K562 (cell line): Measurements from ENCODE around the gene DMD. TPM values are rescaled to one million over a fixed set of nuclear protein-coding genes. Genes with fewer than 3 reads are reported as not detected.

Source experiments
- CLOCK ChIP-seq: fragments of 250-450 bp; sonication (Bioruptor Pico); IDR thresholded peaks from 2 replicates; pipeline ENCODE4 v1.4.0; 2020; ENCODE audit warnings: mild to moderate bottlenecking, moderate library complexity, borderline replicate concordance
- CREBBP ChIP-seq: IDR thresholded peaks from one replicate; pipeline ENCODE4 v1.6.1; 2012; ENCODE audit warnings: low read depth, mild to moderate bottlenecking, control low read depth, inconsistent platforms, low read length
- ELK1 ChIP-seq: sonication (generic); formaldehyde crosslinking; IDR thresholded peaks from 2 replicates; pipeline ENCODE4 v1.8.1; 2022; ENCODE audit warnings: missing genetic modification reagents
- GATA2 ChIP-seq: sonication (generic); formaldehyde crosslinking; IDR thresholded peaks from 2 replicates; pipeline ENCODE4 v1.4.0; 2020; ENCODE audit warnings: mild to moderate bottlenecking, missing genetic modification reagents
- ID3 ChIP-seq, 2 experiments: fragments of 250-450 bp in 1 of 2; fragments of 450-650 bp in 1 of 2; sonication (Bioruptor Pico) in 1 of 2; IDR thresholded peaks; 2 replicates each; pipeline versions ENCODE4 v1.6.1 to v1.8.0; 2016 to 2021; ENCODE audit warnings: mild to moderate bottlenecking in 2 of 2, moderate library complexity in 2 of 2, missing compliant biosample characterization in 1 of 2, missing genetic modification characterization in 1 of 2
- KLF13 ChIP-seq: fragments of 450-650 bp; IDR thresholded peaks from 2 replicates; pipeline ENCODE4 v1.6.1; 2016; ENCODE audit warnings: missing genetic modification characterization, low read depth, mild to moderate bottlenecking, missing compliant biosample characterization, moderate library complexity, borderline replicate concordance
- RREB1 ChIP-seq: fragments of 250-450 bp; sonication (Bioruptor Pico); IDR thresholded peaks from 2 replicates; pipeline ENCODE4 v1.4.0; 2020
- SAP30 ChIP-seq: fragments of 200-600 bp; sonication (generic); IDR thresholded peaks from 2 replicates; pipeline ENCODE4 v1.6.1; 2012; ENCODE audit warnings: borderline replicate concordance, low read depth, mild to moderate bottlenecking, moderate library complexity, low read length, control low read depth, inconsistent platforms; ENCODE audit not compliant: insufficient read depth, poor library complexity, severe bottlenecking
- TOE1 ChIP-seq, 2 experiments: fragments of 450-650 bp in 1 of 2; sonication (generic) in 1 of 2; formaldehyde crosslinking in 1 of 2; IDR thresholded peaks; 2 replicates each; pipeline versions ENCODE4 v1.7.1 to v1.8.0; 2016 to 2022; ENCODE audit warnings: borderline replicate concordance in 2 of 2, mild to moderate bottlenecking in 2 of 2, antibody characterized with exemption in 1 of 2, inconsistent platforms in 1 of 2, low read depth in 1 of 2, missing genetic modification reagents in 1 of 2, moderate library complexity in 1 of 2
- ZMIZ1 ChIP-seq, 2 experiments: fragments of 150-350 bp in 1 of 2; IDR thresholded peaks; 2 replicates each; pipeline ENCODE4 v1.6.1; 2012 to 2016; ENCODE audit warnings: low read depth in 2 of 2, low read length in 2 of 2, mild to moderate bottlenecking in 1 of 2, moderate library complexity in 1 of 2
- ZNF134 ChIP-seq: fragments of 250-450 bp; sonication (Bioruptor Pico); conservative IDR thresholded peaks from 2 replicates; pipeline ENCODE4 v1.4.0; 2020
- ZNF408 ChIP-seq: fragments of 250-450 bp; sonication (Bioruptor Pico); IDR thresholded peaks from 2 replicates; pipeline ENCODE4 v1.4.0; 2020; ENCODE audit warnings: low read depth, mild to moderate bottlenecking, moderate library complexity
- polyA plus RNA-seq, 8 experiments: library from polyadenylated mRNA; depleted of rRNA in 4 of 8; stranded (reverse) in 5 of 8; unstranded in 3 of 8; fragments of >200 nt; fragmentation: Nextera tagmentation in 2 of 8; fragmentation: Illumina TruSeq in 1 of 8; extraction: Ambion mirVana in 2 of 8; extraction: Trizol in 1 of 8; gene quantifications; 2 replicates each; pipeline versions ENCODE4 v1.2.1 to v1.2.3, GENCODE V29; 2011 to 2014; ENCODE audit warnings: inconsistent platforms in 1 of 8, missing spikeins in 1 of 8
- total RNA-seq, 7 experiments: library from RNA; depleted of rRNA in 6 of 7; stranded (reverse); fragments of >200 nt in 6 of 7; fragmentation: Illumina TruSeq in 2 of 7; extraction: Trizol in 2 of 7; gene quantifications; 2 replicates each; pipeline versions ENCODE4 v1.2.1 to v1.2.3, GENCODE V29; 2011 to 2021; ENCODE audit warnings: low replicate concordance in 1 of 7

DMD gene
- total and polyA plus RNA-seq, 9 of the 15 experiments (the other 6 are each of a cell fraction or from before 2014, with no cell fraction given) = 3.8 to 20.4 (median 11.4) TPM

DNA sequence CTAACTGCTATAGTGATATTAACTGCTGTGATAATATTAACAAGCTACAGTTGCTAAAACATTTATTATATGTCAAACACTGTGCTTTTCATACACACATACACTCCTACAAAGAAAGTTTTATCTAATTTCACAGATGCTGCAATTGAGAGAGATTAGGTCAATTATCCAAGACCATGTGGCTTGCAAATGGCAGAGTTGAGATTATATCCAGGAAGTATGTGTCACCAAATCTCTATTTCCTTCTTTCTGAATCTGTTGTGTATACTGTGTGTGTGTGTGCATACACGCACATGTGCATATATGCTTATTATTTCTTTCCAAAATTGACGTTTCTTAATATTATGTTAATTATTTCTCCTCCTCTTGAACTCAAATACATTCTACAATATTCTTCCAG is 1363.6 kb downstream of the DMD start (continued):
- no peak for TF ChIP-seq ELK1 (CRISPR knock-in tag)
- TF ChIP-seq CREBBP = no peak
- no peak for TF ChIP-seq ZNF134 (CRISPR knock-in tag)
- TF ChIP-seq SAP30 = no peak
- TF ChIP-seq ZMIZ1 (IDR thresholded peaks at IDR 0.05; ENCODE audit: low read depth in 2 of 2, low read length in 2 of 2) = no peak
- no peak for TF ChIP-seq ID3 (CRISPR knock-in tag; IDR thresholded peaks at IDR 0.05)
- no peak for TF ChIP-seq ID3 (tag; IDR thresholded peaks at IDR 0.05)
- TF ChIP-seq CLOCK (CRISPR knock-in tag) = no peak
- TF ChIP-seq KLF13 (tag) = no peak
- no peak for TF ChIP-seq TOE1 (IDR thresholded peaks at IDR 0.05; ENCODE audit: borderline replicate concordance)
- no peak for TF ChIP-seq TOE1 (CRISPR knock-in tag; IDR thresholded peaks at IDR 0.05; ENCODE audit: borderline replicate concordance, low read depth)
- no peak for TF ChIP-seq GATA2 (CRISPR knock-in tag)
- no peak for TF ChIP-seq ZNF408
- no peak for TF ChIP-seq RREB1 (CRISPR knock-in tag)
